GM19324 (cell line): ENCODE data around the gene TSC2.
"Not testable (repeated sequence)": the region's sequence is repeated elsewhere in the genome, so short reads cannot be mapped to it uniquely, and the experiment has no call there.

Experiments used
- ATAC-seq: cut with Tn5 transposase; IDR thresholded peaks from one replicate; pipeline ENCODE4 v1.9.1; 2021; ENCODE audit warnings: mild to moderate bottlenecking, moderate library complexity; ENCODE audit not compliant: unreplicated experiment, low FRiP score

TSC2 gene

GRCh38 chr16:2095918-2096582 lies 48.3 kb downstream of the TSC2 start:
- ATAC-seq = no peak

- ATAC-seq = no peak
Observed at GRCh38 chr16:2096853-2097595, 49.2 kb downstream of the TSC2 start.

GRCh38 chr16:2097689-2098088 lies 49.9 kb downstream of the TSC2 start:
- ATAC-seq = not testable (repeated sequence)

GRCh38 chr16:2101581-2101980 lies 53.8 kb downstream of the TSC2 start:
- ATAC-seq = not testable (repeated sequence)

DNA sequence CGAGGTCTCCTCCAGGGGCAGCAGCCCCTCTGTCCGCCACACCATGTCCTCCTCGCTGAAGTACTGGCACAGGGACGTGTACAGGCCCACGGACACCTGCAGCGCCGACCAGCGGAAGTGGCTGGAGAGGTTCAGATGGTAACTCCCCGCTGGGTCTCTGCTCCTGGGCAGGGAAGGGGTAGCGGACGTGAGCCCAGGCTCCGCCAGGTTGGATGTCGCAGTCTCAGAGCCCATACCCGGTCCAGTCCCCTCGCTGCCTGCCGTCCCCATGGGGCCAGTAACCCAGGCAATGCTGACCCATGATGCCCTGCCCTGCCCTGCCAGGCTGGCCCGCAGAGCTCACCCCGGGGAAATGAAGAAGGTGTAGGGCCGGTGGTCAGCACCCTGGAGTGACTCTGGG lies 54.7 kb downstream of the TSC2 start:
- no peak for ATAC-seq

DNA sequence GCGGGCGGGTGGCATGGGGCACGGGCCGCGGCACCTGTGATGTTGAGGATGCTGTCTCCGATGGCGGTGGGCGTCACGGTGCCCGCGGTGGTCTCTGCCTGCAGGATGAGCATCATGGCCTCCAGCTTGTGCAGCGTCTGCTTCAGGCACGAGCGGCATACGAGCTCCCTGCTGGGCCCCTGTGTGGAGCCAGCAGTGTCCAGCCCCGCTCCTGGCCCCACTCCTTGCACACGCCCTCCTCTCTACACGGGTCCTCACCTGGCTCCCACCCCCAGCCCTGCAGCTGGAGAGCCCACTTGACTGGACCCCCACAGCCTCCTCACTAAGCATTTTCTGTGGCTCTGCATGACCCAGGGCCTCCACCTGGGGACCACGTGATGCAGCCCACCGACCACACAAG lies 56.7 kb downstream of the TSC2 start:
- not testable (repeated sequence) for ATAC-seq

DNA sequence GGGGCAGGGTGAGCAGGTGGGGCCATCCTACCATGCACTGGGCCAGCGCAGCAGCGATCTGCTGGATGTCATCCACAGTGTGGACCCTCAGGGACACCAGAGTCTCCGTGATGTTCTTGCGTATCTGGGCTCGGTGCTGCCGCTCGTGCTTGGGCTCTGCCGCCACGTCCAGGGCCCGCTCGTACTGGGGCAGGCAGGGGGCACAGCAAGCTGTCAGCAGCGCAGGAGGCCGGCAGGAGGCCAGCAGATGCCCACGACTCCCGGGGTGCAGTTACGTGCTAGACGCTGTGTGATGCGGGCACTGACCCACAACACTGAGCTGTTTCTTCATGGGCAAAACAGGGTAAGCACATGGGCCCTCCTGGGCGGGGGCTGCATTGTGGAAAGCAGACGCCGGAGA lies 57.5 kb downstream of the TSC2 start:
- not testable (repeated sequence) for ATAC-seq

DNA sequence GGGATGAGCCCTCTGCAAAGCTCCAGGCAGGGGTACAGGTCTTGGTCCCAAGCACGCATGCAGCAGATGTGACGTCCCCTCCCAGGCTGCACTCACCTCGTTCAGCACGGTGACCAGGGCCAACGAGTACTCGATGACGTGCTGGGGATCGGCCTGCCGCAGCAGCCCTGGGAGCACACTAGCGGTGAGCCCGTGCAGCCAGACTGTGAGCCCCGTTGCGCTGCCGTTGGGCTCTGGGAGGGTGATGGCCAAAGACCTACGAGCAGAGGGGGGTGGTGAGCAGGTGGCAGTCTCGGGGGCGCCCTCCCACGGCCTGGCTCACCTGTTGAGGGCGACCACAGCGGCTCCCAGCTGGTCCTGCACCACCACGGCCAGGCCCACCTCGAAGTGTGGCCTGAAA lies 58.0 kb downstream of the TSC2 start:
- not testable (repeated sequence) for ATAC-seq

DNA sequence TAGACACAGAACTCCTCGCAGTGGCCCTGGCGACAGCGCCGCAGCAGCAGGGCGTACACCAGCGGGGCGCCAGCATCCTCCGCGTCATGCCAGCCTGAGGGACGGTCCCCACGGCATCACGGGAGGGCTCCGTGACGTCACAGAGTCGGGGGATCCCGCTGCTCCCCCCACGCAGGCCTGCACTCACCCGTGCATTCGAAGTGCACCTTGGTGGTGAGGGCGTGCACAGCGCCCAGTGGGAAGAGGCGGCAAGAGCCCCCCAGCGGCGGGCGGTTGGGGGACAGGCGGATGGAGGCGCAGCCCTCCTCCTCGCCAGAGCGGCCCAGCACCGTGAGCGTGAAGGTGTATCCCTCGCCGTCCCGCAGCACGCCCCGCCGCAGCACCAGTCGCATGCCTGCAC lies 58.4 kb downstream of the TSC2 start:
- ATAC-seq = not testable (repeated sequence)

DNA sequence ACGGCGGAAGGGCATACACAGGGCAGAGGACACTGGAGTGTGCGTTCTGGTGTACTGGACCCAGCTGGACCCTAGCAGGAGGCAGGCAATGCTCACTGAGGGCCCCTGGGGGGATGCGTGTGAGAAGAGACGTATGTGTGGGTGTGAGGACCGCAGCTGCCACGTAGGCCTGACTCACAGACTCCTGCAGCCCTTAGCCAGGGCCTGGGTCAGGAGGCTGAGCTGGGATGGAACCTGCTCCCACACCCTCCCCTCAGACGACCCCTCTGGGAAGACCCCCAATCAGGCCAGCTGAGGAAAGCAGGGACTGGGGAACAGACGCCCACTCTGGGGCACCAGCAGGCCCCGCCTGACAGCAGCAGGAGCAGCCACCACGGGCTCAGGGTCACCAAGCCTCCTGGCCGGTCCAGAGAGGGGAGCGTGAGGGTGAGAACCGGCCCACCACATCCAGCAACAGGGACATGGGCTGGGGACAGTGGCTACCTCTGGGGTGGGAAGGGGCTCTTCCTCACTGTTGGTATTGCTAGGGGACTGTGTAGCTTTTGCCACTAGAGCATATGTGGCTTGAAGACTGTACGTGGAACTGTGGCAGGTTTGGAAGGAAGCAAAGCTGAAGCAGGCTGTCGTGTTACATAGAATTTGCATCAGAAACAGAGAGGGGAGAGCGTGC lies 59.5 kb downstream of the TSC2 start:
- not testable (repeated sequence) for ATAC-seq

GRCh38 chr16:2107791-2108125 lies 60.0 kb downstream of the TSC2 start:
- ATAC-seq = not testable (repeated sequence)

- not testable (repeated sequence) for ATAC-seq
Observed at GRCh38 chr16:2108446-2109270, 60.9 kb downstream of the TSC2 start.

DNA sequence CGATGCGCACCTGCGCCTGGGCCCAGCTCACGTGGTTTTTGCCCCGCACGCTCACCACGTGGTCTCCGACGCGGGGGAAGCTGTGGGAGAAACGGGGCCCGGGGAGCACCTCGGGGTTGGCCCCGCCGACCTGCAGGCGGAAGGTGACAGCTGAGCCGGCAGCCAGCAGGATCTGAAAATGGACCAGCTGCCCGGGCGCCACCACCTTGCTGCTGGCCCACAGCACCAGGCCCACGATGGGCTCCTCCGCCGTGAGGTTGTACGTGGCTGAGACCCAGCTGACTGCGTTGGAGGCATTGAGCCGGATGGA lies 61.4 kb downstream of the TSC2 start:
- ATAC-seq = not testable (repeated sequence)

- ATAC-seq = not testable (repeated sequence)
Observed at GRCh38 chr16:2109872-2110271, 62.1 kb downstream of the TSC2 start.

- ATAC-seq = not testable (repeated sequence)
Observed at GRCh38 chr16:2110332-2111008, 62.7 kb downstream of the TSC2 start.

GRCh38 chr16:2111009-2111353 lies 63.2 kb downstream of the TSC2 start:
- ATAC-seq = not testable (repeated sequence)

DNA sequence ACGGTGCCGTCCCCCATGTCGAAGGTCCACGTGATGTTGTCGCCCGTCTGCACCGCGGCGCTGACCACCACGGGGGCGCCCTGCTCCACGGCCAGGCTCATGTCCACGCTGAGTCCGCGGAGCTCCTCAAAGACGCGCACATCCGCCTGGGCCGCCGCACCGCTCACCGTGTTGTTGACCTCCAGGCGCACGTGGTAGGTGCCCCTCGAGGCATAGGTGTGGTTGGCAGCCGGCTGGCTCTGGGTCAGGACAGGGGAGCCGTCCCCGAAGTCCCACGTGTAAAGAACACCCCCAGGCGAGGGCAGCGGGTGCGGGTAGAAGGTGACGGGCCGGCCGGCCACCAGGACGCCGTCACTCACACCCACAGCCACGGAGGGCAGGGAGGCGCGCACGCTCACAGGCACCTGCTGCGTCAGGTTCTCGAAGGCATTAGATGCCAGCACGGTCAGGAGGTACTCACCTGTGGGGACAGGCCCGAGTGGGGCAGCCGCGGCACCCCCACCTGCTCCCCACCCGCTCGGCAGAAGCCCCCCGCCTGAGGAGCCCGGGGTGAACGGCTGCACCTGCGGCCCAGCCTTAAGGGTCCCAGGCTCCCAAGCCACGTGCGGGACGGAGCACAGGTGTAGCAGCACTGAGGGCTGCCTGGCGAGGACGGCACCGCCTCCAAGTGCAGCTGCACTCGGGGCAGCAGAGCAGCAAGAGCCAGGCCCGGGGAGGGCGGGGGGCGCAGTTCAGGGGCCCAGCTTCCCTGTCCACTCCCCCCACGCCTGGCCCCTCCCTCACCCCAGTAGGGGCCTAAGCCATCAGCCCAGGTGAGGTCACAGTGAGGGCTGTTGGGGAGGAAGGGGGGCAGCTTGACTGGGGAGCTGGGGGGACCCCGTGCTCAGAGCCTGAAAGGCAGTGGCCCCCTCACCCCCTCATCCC lies 63.9 kb downstream of the TSC2 start:
- ATAC-seq = not testable (repeated sequence)

- not testable (repeated sequence) for ATAC-seq
Observed at GRCh38 chr16:2112539-2113106, 64.8 kb downstream of the TSC2 start.

GRCh38 chr16:2114225-2114624 lies 66.4 kb downstream of the TSC2 start:
- not testable (repeated sequence) for ATAC-seq
